Body of pancreas (tissue), 4 donors: Measurements from ENCODE around the gene BTG2.

Source experiments
- POLR2A ChIP-seq, 3 donors: fragments of 450-650 bp; IDR thresholded peaks; one replicate each; pipeline ENCODE4 v1.6.1; 2016; ENCODE audit warnings: antibody characterized with exemption in 3 of 3, mild to moderate bottlenecking in 2 of 3
- TF ChIP-seq, protein P1 (sequence below), 7 experiments: fragments of 450-650 bp in 4 of 7; fragments of 200-600 bp in 3 of 7; sonication (generic) in 3 of 7; IDR thresholded peaks; one replicate each; pipeline ENCODE4 v1.5.1; 2016 to 2019; ENCODE audit warnings: antibody characterized with exemption in 7 of 7

DNA sequence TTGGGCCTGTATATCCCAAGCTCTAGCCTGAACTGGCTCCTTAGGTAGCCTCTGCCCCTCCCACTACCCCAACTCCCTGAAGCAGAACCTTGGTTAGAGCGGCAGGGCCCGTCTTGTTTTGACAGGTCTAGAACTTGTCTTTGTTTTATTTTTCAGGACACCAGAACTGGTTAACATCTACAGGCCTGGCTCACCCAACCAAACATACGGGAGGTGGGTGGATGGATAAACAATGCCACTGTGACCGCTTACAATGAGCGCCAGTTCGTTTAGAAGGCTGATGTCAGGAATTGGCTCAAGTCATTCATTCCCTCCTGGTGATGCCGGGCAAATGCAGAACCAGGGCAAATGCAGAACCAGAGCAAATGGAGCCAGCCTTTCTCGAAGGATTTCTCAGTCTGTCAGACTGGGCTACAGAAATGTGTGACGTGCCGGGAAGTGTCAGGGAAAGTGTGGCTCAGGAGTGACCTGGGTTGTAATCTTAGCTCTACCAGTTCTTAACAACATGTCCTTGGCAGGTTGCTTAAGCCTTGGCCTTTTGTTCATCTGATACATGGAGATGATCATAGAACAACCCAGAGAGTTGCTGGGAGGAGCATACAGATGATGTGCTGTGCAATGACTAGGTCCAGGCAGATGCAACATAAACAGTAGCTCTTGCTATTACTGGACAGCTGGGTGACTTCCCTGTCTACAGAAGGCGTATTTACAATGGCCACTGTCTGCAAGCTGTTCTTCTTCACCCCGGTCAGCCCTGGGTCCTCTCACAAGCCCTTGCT, 30.5 kb upstream of the BTG2 start:
- TF ChIP-seq, protein P1, sequence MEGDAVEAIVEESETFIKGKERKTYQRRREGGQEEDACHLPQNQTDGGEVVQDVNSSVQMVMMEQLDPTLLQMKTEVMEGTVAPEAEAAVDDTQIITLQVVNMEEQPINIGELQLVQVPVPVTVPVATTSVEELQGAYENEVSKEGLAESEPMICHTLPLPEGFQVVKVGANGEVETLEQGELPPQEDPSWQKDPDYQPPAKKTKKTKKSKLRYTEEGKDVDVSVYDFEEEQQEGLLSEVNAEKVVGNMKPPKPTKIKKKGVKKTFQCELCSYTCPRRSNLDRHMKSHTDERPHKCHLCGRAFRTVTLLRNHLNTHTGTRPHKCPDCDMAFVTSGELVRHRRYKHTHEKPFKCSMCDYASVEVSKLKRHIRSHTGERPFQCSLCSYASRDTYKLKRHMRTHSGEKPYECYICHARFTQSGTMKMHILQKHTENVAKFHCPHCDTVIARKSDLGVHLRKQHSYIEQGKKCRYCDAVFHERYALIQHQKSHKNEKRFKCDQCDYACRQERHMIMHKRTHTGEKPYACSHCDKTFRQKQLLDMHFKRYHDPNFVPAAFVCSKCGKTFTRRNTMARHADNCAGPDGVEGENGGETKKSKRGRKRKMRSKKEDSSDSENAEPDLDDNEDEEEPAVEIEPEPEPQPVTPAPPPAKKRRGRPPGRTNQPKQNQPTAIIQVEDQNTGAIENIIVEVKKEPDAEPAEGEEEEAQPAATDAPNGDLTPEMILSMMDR (IDR thresholded peaks at IDR 0.05), result no peak
- TF ChIP-seq POLR2A (IDR thresholded peaks at IDR 0.05), result peak in 1 of 3 donors; percentile 17
